ENCODE measurements around the gene TAF1D. TPM values are rescaled to one million over a fixed set of nuclear protein-coding genes. Genes with fewer than 3 reads are reported as not detected.
"Not testable (repeated sequence)": the region's sequence is repeated elsewhere in the genome, so short reads cannot be mapped to it uniquely, and the experiment has no call there.

TAF1D gene
- total and polyA plus RNA-seq, 10 of the 15 experiments (the other 5 are each of a cell fraction or from before 2014, with no cell fraction given) = 101 to 314 (median 199) TPM

DNA sequence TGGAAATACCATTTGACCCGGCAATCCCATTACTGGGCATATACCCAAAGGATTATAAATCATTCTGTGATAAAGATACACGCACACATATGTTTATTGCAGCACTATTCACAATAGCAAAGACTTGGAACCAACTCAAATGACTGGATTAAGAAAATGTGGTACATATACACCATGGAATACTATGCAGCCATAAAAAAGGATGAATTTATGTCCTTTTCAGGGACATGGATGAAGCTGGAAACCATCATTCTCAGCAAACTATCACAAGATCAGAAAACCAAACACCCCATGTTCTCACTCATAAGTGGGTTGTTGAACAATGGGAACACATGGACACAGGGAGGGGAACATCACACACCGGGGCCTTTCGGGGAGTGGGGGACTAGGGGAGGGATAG lies 17.8 kb upstream of the TAF1D start:
- CTCF ChIA-PET; DNase-seq (ENCODE audit: low read depth, low spot score); H3K4me3 ChIP-seq; H3K27me3 ChIP-seq (replicated peaks in 1 of 2; ENCODE audit: control insufficient read depth in 2 of 2, insufficient read depth in 2 of 2, low read length in 1 of 2); H4K20me1 ChIP-seq (ENCODE audit: control insufficient read depth, insufficient read depth); H3K4me2 ChIP-seq (ENCODE audit: control insufficient read depth, insufficient read depth); H3K79me2 ChIP-seq (ENCODE audit: control insufficient read depth, insufficient read depth, low read length); in situ Hi-C loops (cut with MboI); FAIRE-seq; H2AFZ ChIP-seq (ENCODE audit: control insufficient read depth, low read depth, low read length); H3K9me3 ChIP-seq (replicated peaks; ENCODE audit: control insufficient read depth, insufficient read depth, low read length); BruUV-seq (replicated peaks); H3K9ac ChIP-seq (ENCODE audit: control insufficient read depth, insufficient read depth, low read length); RAD21 ChIA-PET (ENCODE audit: unreplicated experiment); intact Hi-C loops (cut with micrococcal nuclease; ENCODE audit: unreplicated experiment); ATAC-seq; H3K36me3 ChIP-seq (ENCODE audit: control insufficient read depth in 2 of 2, insufficient read depth in 2 of 2, low read length in 1 of 2); H3K4me1 ChIP-seq (ENCODE audit: control insufficient read depth, insufficient read depth, low read length); H3K27ac ChIP-seq (ENCODE audit: control insufficient read depth, insufficient read depth): not testable (repeated sequence)
- ChIA-PET POLR2A (interaction anchor here (1.2 kb wide), 1 partner anchor 19 kb away, joined by 5 read pairs; no protein-coding TSS in a partner anchor), SMC1A (ENCODE audit: uncharacterized antibody, unreplicated experiment) (interaction anchor here (1.1 to 1.9 kb wide), 2 partner anchors 8 to 25 kb away, joined by 4 to 8 read pairs; partner anchors contain the start of gene MED17)
- 86% methylated on average over 4 of the region's 4 CpGs for WGBS (ENCODE audit: insufficient coverage, insufficient replicate concordance, low lambda C conversion rate, missing lambda C conversion rate)

DNA sequence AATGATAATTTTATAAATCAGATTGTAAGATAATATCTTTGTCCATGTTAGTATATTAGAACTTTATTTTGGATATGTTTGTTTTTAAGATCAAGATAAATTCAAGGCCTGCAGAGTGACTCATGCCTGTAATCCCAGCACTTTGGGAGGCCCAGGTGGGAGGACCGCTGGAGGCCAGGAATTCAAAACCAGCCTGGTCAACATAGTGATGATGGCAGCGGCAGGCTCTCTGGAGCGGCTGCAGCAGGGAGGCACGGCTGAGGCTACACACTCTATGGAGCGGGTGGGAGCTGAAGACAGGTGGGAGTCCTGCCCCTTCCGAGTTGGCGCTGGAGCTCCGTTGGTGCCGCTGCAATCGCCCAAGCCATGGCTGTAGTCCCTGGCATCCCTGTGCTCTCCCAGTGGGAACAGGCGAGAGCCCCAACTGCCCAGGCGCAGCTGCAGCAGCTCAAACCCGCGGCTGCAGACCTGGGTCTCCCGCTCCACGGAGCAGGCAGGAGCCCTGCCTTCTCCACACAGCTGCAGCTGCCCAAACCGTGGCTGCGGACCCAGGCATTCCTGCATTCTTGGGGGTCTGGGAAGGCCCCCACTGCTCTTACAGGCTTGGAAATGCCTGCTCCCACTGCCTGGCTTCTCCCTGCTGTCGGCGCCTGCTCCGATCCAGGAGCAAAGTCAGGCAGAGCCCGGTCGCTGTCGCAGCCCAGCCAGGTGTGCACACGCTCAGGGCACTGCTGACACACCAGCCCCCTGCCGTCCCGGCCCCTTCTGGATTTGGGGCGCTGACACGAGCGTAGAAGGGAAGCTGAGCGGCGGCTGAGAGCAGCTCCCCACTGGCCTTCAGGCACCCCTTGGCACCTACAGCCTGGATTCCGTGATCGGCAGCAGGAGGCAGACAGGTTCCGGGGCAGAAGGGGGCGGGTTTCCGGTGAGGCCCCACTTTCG lies 16.9 kb upstream of the TAF1D start:
- no peak overlapping the region for H3K9ac ChIP-seq (ENCODE audit: control insufficient read depth, insufficient read depth, low read length)
- in situ Hi-C loops (cut with MboI) = no loop called here
- H3K4me2 ChIP-seq (ENCODE audit: control insufficient read depth, insufficient read depth) = no peak overlapping the region
- H3K79me2 ChIP-seq (ENCODE audit: control insufficient read depth, insufficient read depth, low read length) = no peaks in the 10 kb centered on the region
- no peak overlapping the region for H3K27ac ChIP-seq (ENCODE audit: control insufficient read depth, insufficient read depth)
- no peak overlapping the region for H2AFZ ChIP-seq (ENCODE audit: control insufficient read depth, low read depth, low read length)
- no peak for FAIRE-seq
- CTCF ChIA-PET = no interaction called here
- peaks cover 3% of the 10 kb centered on the region; the same call in 1 of the 2 replicates for H3K4me1 ChIP-seq (ENCODE audit: control insufficient read depth, insufficient read depth, low read length)
- intact Hi-C loops (cut with micrococcal nuclease; ENCODE audit: unreplicated experiment) = no loop called here
- SMC1A ChIA-PET (ENCODE audit: uncharacterized antibody, unreplicated experiment) = no interaction called here
- RAD21 ChIA-PET (ENCODE audit: unreplicated experiment) = no interaction called here
- H3K4me3 ChIP-seq = no peak overlapping the region
- no peak for ATAC-seq
- no peaks in the 10 kb centered on the region for H3K9me3 ChIP-seq (replicated peaks; ENCODE audit: control insufficient read depth, insufficient read depth, low read length)
- POLR2A ChIA-PET = interaction anchor here (0.7 to 1.2 kb wide), 2 partner anchors 15 to 18 kb away, joined by 4 to 5 read pairs; no protein-coding TSS in a partner anchor
- BruUV-seq (replicated peaks) = no TSS peak
- no peaks in the 10 kb centered on the region for H3K27me3 ChIP-seq (replicated peaks in 1 of 2; ENCODE audit: control insufficient read depth in 2 of 2, insufficient read depth in 2 of 2, low read length in 1 of 2)
- WGBS (ENCODE audit: insufficient coverage, insufficient replicate concordance, low lambda C conversion rate, missing lambda C conversion rate) = 97% methylated on average over 36 of the region's 38 CpGs
- H3K36me3 ChIP-seq (ENCODE audit: control insufficient read depth in 2 of 2, insufficient read depth in 2 of 2, low read length in 1 of 2) = peaks cover 6 to 7% of the 10 kb centered on the region in 2 experiments; a peak in 3 of 4 replicates
- no peak for DNase-seq (ENCODE audit: low read depth, low spot score)
- H4K20me1 ChIP-seq (ENCODE audit: control insufficient read depth, insufficient read depth) = no peaks in the 10 kb centered on the region
- TF ChIP-seq, protein P1, sequence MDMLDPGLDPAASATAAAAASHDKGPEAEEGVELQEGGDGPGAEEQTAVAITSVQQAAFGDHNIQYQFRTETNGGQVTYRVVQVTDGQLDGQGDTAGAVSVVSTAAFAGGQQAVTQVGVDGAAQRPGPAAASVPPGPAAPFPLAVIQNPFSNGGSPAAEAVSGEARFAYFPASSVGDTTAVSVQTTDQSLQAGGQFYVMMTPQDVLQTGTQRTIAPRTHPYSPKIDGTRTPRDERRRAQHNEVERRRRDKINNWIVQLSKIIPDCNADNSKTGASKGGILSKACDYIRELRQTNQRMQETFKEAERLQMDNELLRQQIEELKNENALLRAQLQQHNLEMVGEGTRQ (IDR thresholded peaks at IDR 0.05; ENCODE audit: borderline replicate concordance, low read depth, low read length) = no peak
- TF ChIP-seq, protein P2, sequence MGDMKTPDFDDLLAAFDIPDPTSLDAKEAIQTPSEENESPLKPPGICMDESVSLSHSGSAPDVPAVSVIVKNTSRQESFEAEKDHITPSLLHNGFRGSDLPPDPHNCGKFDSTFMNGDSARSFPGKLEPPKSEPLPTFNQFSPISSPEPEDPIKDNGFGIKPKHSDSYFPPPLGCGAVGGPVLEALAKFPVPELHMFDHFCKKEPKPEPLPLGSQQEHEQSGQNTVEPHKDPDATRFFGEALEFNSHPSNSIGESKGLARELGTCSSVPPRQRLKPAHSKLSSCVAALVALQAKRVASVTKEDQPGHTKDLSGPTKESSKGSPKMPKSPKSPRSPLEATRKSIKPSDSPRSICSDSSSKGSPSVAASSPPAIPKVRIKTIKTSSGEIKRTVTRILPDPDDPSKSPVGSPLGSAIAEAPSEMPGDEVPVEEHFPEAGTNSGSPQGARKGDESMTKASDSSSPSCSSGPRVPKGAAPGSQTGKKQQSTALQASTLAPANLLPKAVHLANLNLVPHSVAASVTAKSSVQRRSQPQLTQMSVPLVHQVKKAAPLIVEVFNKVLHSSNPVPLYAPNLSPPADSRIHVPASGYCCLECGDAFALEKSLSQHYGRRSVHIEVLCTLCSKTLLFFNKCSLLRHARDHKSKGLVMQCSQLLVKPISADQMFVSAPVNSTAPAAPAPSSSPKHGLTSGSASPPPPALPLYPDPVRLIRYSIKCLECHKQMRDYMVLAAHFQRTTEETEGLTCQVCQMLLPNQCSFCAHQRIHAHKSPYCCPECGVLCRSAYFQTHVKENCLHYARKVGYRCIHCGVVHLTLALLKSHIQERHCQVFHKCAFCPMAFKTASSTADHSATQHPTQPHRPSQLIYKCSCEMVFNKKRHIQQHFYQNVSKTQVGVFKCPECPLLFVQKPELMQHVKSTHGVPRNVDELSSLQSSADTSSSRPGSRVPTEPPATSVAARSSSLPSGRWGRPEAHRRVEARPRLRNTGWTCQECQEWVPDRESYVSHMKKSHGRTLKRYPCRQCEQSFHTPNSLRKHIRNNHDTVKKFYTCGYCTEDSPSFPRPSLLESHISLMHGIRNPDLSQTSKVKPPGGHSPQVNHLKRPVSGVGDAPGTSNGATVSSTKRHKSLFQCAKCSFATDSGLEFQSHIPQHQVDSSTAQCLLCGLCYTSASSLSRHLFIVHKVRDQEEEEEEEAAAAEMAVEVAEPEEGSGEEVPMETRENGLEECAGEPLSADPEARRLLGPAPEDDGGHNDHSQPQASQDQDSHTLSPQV (IDR thresholded peaks at IDR 0.05) = no peak
- no peak for TF ChIP-seq ESRRA (IDR thresholded peaks at IDR 0.05; ENCODE audit: low read length)
- no peak for TF ChIP-seq ASH2L (IDR thresholded peaks at IDR 0.05; ENCODE audit: borderline replicate concordance, low read depth)
- TF ChIP-seq POU2F2 (IDR thresholded peaks at IDR 0.05; ENCODE audit: borderline replicate concordance, low read depth, low read length) = no peak
- no peak for TF ChIP-seq PAX5 (IDR thresholded peaks at IDR 0.05; ENCODE audit: borderline replicate concordance, low read depth, low read length)
- no peak for TF ChIP-seq NR2C1 (IDR thresholded peaks at IDR 0.05)
- no peak for TF ChIP-seq STAT1 (conservative IDR thresholded peaks at IDR 0.05)
- no peak for TF ChIP-seq IKZF2 (IDR thresholded peaks at IDR 0.05)

Measured in GM12878 (cell line).